ENCODE measurements around the gene TCERG1. TPM values are rescaled to one million over a fixed set of nuclear protein-coding genes. Genes with fewer than 3 reads are reported as not detected.

TCERG1 gene
- polyA plus RNA-seq, 1 of the 3 experiments (the other 2 are of a cell fraction), result 38.5 TPM

DNA sequence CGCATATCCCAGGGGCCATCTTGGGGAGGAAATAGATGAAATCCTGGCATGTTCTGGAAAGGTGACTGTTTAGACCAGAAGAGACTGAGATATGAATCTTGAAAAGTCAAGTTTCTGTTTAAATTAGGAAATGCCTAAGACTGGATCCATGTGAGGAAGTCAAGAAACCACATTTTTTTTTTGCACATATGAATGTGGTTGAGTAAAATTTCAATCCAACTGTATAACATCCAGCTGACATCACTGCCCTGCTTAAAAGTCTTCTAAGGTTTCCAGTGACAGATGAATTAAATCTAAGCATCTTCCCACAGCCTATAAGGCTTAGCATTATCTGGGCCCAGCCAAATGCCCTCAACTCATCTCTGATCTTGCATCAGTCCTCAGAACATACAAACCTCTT is 47.7 kb upstream of the TCERG1 start:
- Histone ChIP-seq H3K36me3 (replicated peaks in 1 of 2; ENCODE audit: control insufficient read depth in 1 of 2, insufficient read depth in 2 of 2, low read length in 1 of 2) (no peaks in the 10 kb centered on the region), H3K79me2 (ENCODE audit: insufficient read depth) (no peaks in the 10 kb centered on the region), H3K4me3 (ENCODE audit: low read depth in 2 of 2, low read length in 1 of 2) (no peak overlapping the region), H4K20me1 (ENCODE audit: insufficient read depth) (no peaks in the 10 kb centered on the region), H3K4me1 (ENCODE audit: control insufficient read depth in 1 of 2, insufficient read depth in 2 of 2, low read depth in 1 of 2, low read length in 1 of 2) (no peaks in the 10 kb centered on the region), H3K9me3 (no peaks in the 10 kb centered on the region), H3K27me3 (ENCODE audit: insufficient read depth) (peaks cover 14% of the 10 kb centered on the region; the same call in 1 of the 2 replicates), H3K9ac (no peak overlapping the region), H3K4me2 (no peak overlapping the region), H3F3A (replicated peaks; ENCODE audit: insufficient read depth) (no peaks in the 10 kb centered on the region), H2AFZ (ENCODE audit: low read depth) (no peak overlapping the region), H3K27ac (ENCODE audit: low read depth in 2 of 2, low read length in 1 of 2) (no peak overlapping the region), H3K9me2 (no peaks in the 10 kb centered on the region)
- ChIA-PET POLR2A (no interaction called here), CTCF (no interaction called here)
- DNase-seq, result no peak
- 33% methylated on average over 1 of the region's 1 CpG for WGBS (ENCODE audit: low lambda C conversion rate)
- TF ChIP-seq NRF1 (IDR thresholded peaks at IDR 0.05; ENCODE audit: low read depth, low read length), result no peak
- no peak for TF ChIP-seq REST (IDR thresholded peaks at IDR 0.05; ENCODE audit: low read depth, low read length)
- no peak for TF ChIP-seq MEF2A (IDR thresholded peaks at IDR 0.05; ENCODE audit: borderline replicate concordance, low read depth)
- TF ChIP-seq EP300 (IDR thresholded peaks at IDR 0.05; ENCODE audit: borderline replicate concordance in 1 of 2, low read depth in 1 of 2, low read length in 1 of 2), result no peak
- TF ChIP-seq, protein P1, sequence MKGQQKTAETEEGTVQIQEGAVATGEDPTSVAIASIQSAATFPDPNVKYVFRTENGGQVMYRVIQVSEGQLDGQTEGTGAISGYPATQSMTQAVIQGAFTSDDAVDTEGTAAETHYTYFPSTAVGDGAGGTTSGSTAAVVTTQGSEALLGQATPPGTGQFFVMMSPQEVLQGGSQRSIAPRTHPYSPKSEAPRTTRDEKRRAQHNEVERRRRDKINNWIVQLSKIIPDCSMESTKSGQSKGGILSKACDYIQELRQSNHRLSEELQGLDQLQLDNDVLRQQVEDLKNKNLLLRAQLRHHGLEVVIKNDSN (IDR thresholded peaks at IDR 0.05; ENCODE audit: borderline replicate concordance, low read depth), result no peak
- TF ChIP-seq SMC3 (IDR thresholded peaks at IDR 0.05; ENCODE audit: low read depth, low read length), result no peak
- no peak for TF ChIP-seq USF2 (IDR thresholded peaks at IDR 0.05; ENCODE audit: borderline replicate concordance, low read depth, low read length)
- TF ChIP-seq ELF1 (IDR thresholded peaks at IDR 0.05), result no peak
- no peak for TF ChIP-seq RXRA (IDR thresholded peaks at IDR 0.05; ENCODE audit: borderline replicate concordance, low read depth)
- TF ChIP-seq RFX5 (IDR thresholded peaks at IDR 0.05; ENCODE audit: low read length), result no peak
- TF ChIP-seq GATA2 (CRISPR knock-in tag; IDR thresholded peaks at IDR 0.05), result no peak
- TF ChIP-seq, protein P2, sequence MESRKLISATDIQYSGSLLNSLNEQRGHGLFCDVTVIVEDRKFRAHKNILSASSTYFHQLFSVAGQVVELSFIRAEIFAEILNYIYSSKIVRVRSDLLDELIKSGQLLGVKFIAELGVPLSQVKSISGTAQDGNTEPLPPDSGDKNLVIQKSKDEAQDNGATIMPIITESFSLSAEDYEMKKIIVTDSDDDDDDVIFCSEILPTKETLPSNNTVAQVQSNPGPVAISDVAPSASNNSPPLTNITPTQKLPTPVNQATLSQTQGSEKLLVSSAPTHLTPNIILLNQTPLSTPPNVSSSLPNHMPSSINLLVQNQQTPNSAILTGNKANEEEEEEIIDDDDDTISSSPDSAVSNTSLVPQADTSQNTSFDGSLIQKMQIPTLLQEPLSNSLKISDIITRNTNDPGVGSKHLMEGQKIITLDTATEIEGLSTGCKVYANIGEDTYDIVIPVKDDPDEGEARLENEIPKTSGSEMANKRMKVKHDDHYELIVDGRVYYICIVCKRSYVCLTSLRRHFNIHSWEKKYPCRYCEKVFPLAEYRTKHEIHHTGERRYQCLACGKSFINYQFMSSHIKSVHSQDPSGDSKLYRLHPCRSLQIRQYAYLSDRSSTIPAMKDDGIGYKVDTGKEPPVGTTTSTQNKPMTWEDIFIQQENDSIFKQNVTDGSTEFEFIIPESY (IDR thresholded peaks at IDR 0.05; ENCODE audit: borderline replicate concordance, low read depth), result no peak
- TF ChIP-seq FOSL2 (IDR thresholded peaks at IDR 0.05; ENCODE audit: borderline replicate concordance, low read depth), result no peak
- TF ChIP-seq TEAD4 (IDR thresholded peaks at IDR 0.05; ENCODE audit: borderline replicate concordance, insufficient read depth), result no peak
- TF ChIP-seq RAD21 (IDR thresholded peaks at IDR 0.05; ENCODE audit: low read length), result no peak
- no peak for TF ChIP-seq CHD2 (IDR thresholded peaks at IDR 0.05; ENCODE audit: low read length, partially characterized antibody)

All from SK-N-SH (cell line).